Hepatocyte (in vitro differentiated cells): Measurements from ENCODE around the gene UHRF2. TPM values are rescaled to one million over a fixed set of nuclear protein-coding genes. Genes with fewer than 3 reads are reported as not detected.

Source experiments
- DNase-seq: peaks from one replicate; pipeline ENCODE4 v3.0.0-alpha.2; 2016; ENCODE audit warnings: low spot score
- H2AFZ ChIP-seq: fragments of 200-600 bp; sonication (generic); 2 replicates; pipeline ENCODE4 v1.6.0; 2016; ENCODE audit warnings: antibody characterized with exemption, mild to moderate bottlenecking
- H3K27ac ChIP-seq: fragments of 200-600 bp; sonication (generic); 2 replicates; pipeline ENCODE4 v1.5.1; 2016; ENCODE audit warnings: mild to moderate bottlenecking
- H3K27me3 ChIP-seq: fragments of 200-600 bp; sonication (generic); 2 replicates; pipeline ENCODE4 v1.6.1; 2016
- H3K36me3 ChIP-seq: fragments of 200-600 bp; sonication (generic); replicated peaks from 2 replicates; pipeline ENCODE4 v1.5.1; 2016; ENCODE audit warnings: low read depth; ENCODE audit not compliant: insufficient read depth
- H3K4me1 ChIP-seq: fragments of 200-600 bp; sonication (generic); 2 replicates; pipeline ENCODE4 v1.5.1; 2016; ENCODE audit warnings: mild to moderate bottlenecking, moderate library complexity; ENCODE audit not compliant: insufficient read depth
- H3K4me2 ChIP-seq: fragments of 200-600 bp; sonication (generic); 2 replicates; pipeline ENCODE4 v1.6.0; 2016
- H3K4me3 ChIP-seq: fragments of 200-600 bp; sonication (generic); 2 replicates; pipeline ENCODE4 v1.5.1; 2016; ENCODE audit warnings: mild to moderate bottlenecking
- H3K79me2 ChIP-seq: fragments of 200-600 bp; sonication (generic); 2 replicates; pipeline ENCODE4 v1.6.0; 2017; ENCODE audit warnings: mild to moderate bottlenecking
- H3K9me2 ChIP-seq: fragments of 200-600 bp; sonication (generic); replicated peaks from 2 replicates; pipeline ENCODE4 v1.6.0; 2017; ENCODE audit warnings: mild to moderate bottlenecking; ENCODE audit not compliant: insufficient read depth
- H3K9me3 ChIP-seq: fragments of 200-600 bp; sonication (generic); 2 replicates; pipeline ENCODE4 v1.5.1; 2016; ENCODE audit warnings: low read depth, mild to moderate bottlenecking
- H4K20me1 ChIP-seq: fragments of 200-600 bp; sonication (generic); 2 replicates; pipeline ENCODE4 v1.6.0; 2016; ENCODE audit warnings: mild to moderate bottlenecking; ENCODE audit not compliant: insufficient read depth, poor library complexity, severe bottlenecking
- EZH2 ChIP-seq: fragments of 200-600 bp; sonication (generic); IDR thresholded peaks from 2 replicates; pipeline ENCODE4 v1.6.1; 2016; ENCODE audit warnings: antibody characterized with exemption, mild to moderate bottlenecking, borderline replicate concordance
- EZH2phosphoT487 ChIP-seq: fragments of 200-600 bp; sonication (generic); IDR thresholded peaks from one replicate; pipeline ENCODE4 v1.6.1; 2018; ENCODE audit warnings: antibody characterized with exemption, mild to moderate bottlenecking, low read depth, moderate library complexity; ENCODE audit not compliant: unreplicated experiment, severe bottlenecking
- WGBS: methylation state at CpG from one replicate; pipeline ENCODE4 v1.1.6; 2016; ENCODE audit warnings: low lambda C conversion rate; ENCODE audit errors: missing lambda C conversion rate; 5-methylcytosine and 5-hydroxymethylcytosine counted together
- polyA plus RNA-seq: library from polyadenylated mRNA; unstranded; fragments of >200 nt; fragmentation: Nextera tagmentation; extraction: Ambion mirVana; gene quantifications from 2 replicates; pipeline ENCODE4 v1.2.1, GENCODE V29; 2016
- total RNA-seq: library from RNA; depleted of rRNA; stranded (reverse); fragments of >200 nt; gene quantifications from 2 replicates; pipeline ENCODE4 v1.2.3, GENCODE V29; 2014
- TF ChIP-seq, protein P1 (sequence below): fragments of 200-600 bp; sonication (generic); IDR thresholded peaks from 2 replicates; pipeline ENCODE4 v1.5.1; 2016; ENCODE audit warnings: antibody characterized with exemption, mild to moderate bottlenecking; ENCODE audit not compliant: poor library complexity

Gene UHRF2
- total and polyA plus RNA-seq, 2 experiments from 2014 or later, result 16.6 to 42.9 TPM

GRCh38 chr9:6489099-6489498, 76.1 kb downstream of the UHRF2 start:
- Histone ChIP-seq H3K4me2 (no peak overlapping the region), H3K9me2 (no peaks in the 10 kb centered on the region), H3K27ac (no peak overlapping the region), H4K20me1 (no peaks in the 10 kb centered on the region), H3K27me3 (no peaks in the 10 kb centered on the region), H3K36me3 (no peaks in the 10 kb centered on the region), H3K4me1 (peaks cover 3% of the 10 kb centered on the region), H3K9me3 (no peaks in the 10 kb centered on the region), H3K4me3 (no peak overlapping the region), H2AFZ (no peak overlapping the region), H3K79me2 (peaks cover 16% of the 10 kb centered on the region)
- no peak for DNase-seq
- WGBS, result 75% methylated on average over 1 of the region's 1 CpG
- TF ChIP-seq, protein P1, sequence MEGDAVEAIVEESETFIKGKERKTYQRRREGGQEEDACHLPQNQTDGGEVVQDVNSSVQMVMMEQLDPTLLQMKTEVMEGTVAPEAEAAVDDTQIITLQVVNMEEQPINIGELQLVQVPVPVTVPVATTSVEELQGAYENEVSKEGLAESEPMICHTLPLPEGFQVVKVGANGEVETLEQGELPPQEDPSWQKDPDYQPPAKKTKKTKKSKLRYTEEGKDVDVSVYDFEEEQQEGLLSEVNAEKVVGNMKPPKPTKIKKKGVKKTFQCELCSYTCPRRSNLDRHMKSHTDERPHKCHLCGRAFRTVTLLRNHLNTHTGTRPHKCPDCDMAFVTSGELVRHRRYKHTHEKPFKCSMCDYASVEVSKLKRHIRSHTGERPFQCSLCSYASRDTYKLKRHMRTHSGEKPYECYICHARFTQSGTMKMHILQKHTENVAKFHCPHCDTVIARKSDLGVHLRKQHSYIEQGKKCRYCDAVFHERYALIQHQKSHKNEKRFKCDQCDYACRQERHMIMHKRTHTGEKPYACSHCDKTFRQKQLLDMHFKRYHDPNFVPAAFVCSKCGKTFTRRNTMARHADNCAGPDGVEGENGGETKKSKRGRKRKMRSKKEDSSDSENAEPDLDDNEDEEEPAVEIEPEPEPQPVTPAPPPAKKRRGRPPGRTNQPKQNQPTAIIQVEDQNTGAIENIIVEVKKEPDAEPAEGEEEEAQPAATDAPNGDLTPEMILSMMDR, result no peak
- TF ChIP-seq EZH2, result no peak
- no peak for TF ChIP-seq EZH2phosphoT487

DNA sequence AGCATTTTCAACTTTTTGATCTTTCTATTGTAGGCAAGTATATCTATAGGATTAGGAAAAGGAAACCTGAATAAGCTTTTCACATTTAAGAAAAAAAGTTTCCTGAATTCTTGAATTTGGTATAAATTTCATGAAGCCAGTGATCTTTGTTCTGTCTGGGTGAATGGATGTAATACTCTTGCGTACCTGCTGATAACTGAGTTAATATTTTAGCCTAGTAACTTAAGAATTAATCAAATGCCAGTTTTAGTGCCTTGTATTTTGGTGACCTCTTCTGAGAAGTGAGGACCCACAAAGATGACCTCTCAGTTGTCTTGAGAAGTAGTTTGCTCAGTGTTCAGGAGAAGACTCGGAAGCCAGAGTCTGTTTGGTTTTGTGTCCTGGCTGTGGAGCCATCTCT, 77.9 kb downstream of the UHRF2 start:
- Histone ChIP-seq H3K36me3 (no peaks in the 10 kb centered on the region), H3K79me2 (peaks cover 16% of the 10 kb centered on the region), H4K20me1 (no peaks in the 10 kb centered on the region), H2AFZ (no peak overlapping the region), H3K4me3 (no peak overlapping the region), H3K9me2 (no peaks in the 10 kb centered on the region), H3K27ac (no peak overlapping the region), H3K27me3 (no peaks in the 10 kb centered on the region), H3K4me1 (peaks cover 3% of the 10 kb centered on the region), H3K9me3 (no peaks in the 10 kb centered on the region), H3K4me2 (no peak overlapping the region)
- DNase-seq, result no peak
- TF ChIP-seq, protein P1, result no peak
- TF ChIP-seq EZH2 (no peak), EZH2phosphoT487 (no peak)
- 87% methylated on average over 2 of the region's 2 CpGs for WGBS

DNA sequence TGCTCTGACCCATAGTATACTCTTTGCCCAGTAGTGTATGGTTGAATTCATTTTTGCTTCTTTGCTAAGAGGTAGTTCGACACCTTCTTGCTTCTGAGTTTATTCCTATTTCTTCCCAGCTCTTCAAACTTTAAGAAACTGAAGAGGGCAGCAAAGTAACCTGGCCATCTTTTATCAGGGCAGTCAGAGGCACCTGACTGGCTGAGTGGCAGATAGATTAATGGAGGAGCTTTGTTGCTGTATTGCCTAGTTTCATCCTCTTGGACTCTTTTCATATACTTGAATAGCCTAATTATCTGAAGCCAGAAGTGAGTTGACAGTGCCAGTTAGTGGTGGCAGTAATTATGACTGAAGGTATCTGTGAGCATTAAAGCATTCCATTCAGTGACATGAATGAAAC, 82.5 kb downstream of the UHRF2 start:
- H3K79me2 ChIP-seq, result peaks cover 16% of the 10 kb centered on the region
- no peak overlapping the region for H3K4me2 ChIP-seq
- no peak overlapping the region for H3K27ac ChIP-seq
- no peak for TF ChIP-seq EZH2
- TF ChIP-seq, protein P1, result no peak
- TF ChIP-seq EZH2phosphoT487, result no peak
- no peak overlapping the region for H2AFZ ChIP-seq
- no peak for DNase-seq
- no peaks in the 10 kb centered on the region for H3K4me1 ChIP-seq
- 81% methylated on average over 1 of the region's 1 CpG for WGBS
- no peaks in the 10 kb centered on the region for H3K9me2 ChIP-seq
- no peaks in the 10 kb centered on the region for H3K9me3 ChIP-seq
- no peak overlapping the region for H3K4me3 ChIP-seq
- H3K36me3 ChIP-seq, result no peaks in the 10 kb centered on the region
- no peaks in the 10 kb centered on the region for H3K27me3 ChIP-seq
- H4K20me1 ChIP-seq, result no peaks in the 10 kb centered on the region

- Histone ChIP-seq H3K4me3 (no peak overlapping the region), H3K79me2 (no peaks in the 10 kb centered on the region), H4K20me1 (no peaks in the 10 kb centered on the region), H3K36me3 (no peaks in the 10 kb centered on the region), H3K9me3 (no peaks in the 10 kb centered on the region), H3K4me1 (no peaks in the 10 kb centered on the region), H3K9me2 (no peaks in the 10 kb centered on the region), H3K27ac (no peak overlapping the region), H2AFZ (no peak overlapping the region), H3K27me3 (no peaks in the 10 kb centered on the region), H3K4me2 (no peak overlapping the region)
- TF ChIP-seq EZH2phosphoT487 (no peak), EZH2 (no peak)
- TF ChIP-seq, protein P1, result no peak
- DNase-seq, result no peak
- WGBS, result 95% methylated on average over 1 of the region's 1 CpG
Measured at GRCh38 chr9:6498982-6499381, 86.0 kb downstream of the UHRF2 start.
